Stimulated activated CD8-positive, alpha-beta memory T cell treated with anti-CD3 and anti-CD28 coated beads, Interleukin-15, amount 100 ng/mL, for 4 hours (primary cell): ENCODE results near the gene MIDN.

Experiments used
- DNase-seq, 2 donors: peaks; one replicate each; pipeline ENCODE4 v3.0.0-alpha.2; 2020; ENCODE audit warnings: low read depth in 2 of 2

Gene MIDN

DNA sequence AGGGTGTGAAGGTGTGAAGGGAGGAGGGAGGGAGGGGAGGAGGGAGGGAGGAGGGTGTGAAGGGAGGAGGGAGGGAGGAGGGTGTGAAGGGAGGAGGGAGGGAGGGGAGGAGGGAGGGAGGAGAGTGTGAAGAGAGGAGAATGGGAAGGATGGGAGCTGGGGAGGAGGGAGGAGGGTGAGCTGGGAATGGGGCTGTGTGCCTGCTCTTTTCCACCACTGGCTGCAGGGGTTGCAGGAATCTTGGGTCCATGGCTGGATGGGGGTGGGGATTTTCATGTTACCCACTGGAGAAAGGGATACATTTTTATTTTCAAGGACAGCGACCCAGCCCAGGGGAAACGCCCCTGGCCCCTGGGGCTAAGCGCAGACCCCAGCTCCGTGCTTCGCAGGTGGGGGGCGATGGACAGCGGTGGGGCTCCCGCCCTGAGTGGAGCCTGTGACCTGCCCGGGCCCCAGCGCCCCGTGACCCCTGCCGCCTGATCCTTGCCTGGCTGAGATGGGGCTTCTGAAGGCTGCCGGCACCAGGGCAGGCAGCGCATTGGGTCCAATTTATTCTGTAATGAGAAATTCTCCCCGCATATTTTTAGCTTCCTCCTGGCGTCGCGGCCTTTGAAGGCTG lies 34.3 kb downstream of the MIDN start:
- DNase-seq: no peak

GRCh38 chr19:1283207-1283916 lies 35.0 kb downstream of the MIDN start:
- DNase-seq: no peak

DNA sequence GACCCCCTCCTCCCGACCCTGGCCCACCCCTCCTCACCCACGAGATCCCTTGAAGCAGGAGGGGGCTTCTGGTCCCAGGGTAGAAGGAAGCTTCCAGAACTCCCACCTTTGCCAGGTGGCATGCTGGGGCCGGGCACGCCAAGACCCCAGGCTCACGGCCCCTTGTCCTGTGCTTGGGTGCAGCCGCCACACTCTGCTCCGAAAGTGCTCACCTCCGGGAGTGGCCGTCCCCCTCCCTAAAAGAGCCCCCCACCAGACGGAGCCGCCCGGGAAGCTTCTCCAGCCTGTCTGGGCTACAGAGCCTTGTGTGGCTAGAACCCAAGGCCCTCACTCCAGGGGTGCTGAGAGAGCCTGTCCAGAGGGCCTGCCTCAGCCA lies 35.5 kb downstream of the MIDN start:
- no peak for DNase-seq

- no peak for DNase-seq
Measured at GRCh38 chr19:1284293-1284978, 36.1 kb downstream of the MIDN start.

GRCh38 chr19:1284979-1285736 lies 36.8 kb downstream of the MIDN start:
- DNase-seq: no peak

- no peak for DNase-seq
Measured at GRCh38 chr19:1285737-1286360, 37.5 kb downstream of the MIDN start, which contains the start of gene EFNA2. Gene EFNA2, plus strand, starts transcription at chr19:1285873. Its CDS starts 296 bp downstream, at chr19:1286169.

DNA sequence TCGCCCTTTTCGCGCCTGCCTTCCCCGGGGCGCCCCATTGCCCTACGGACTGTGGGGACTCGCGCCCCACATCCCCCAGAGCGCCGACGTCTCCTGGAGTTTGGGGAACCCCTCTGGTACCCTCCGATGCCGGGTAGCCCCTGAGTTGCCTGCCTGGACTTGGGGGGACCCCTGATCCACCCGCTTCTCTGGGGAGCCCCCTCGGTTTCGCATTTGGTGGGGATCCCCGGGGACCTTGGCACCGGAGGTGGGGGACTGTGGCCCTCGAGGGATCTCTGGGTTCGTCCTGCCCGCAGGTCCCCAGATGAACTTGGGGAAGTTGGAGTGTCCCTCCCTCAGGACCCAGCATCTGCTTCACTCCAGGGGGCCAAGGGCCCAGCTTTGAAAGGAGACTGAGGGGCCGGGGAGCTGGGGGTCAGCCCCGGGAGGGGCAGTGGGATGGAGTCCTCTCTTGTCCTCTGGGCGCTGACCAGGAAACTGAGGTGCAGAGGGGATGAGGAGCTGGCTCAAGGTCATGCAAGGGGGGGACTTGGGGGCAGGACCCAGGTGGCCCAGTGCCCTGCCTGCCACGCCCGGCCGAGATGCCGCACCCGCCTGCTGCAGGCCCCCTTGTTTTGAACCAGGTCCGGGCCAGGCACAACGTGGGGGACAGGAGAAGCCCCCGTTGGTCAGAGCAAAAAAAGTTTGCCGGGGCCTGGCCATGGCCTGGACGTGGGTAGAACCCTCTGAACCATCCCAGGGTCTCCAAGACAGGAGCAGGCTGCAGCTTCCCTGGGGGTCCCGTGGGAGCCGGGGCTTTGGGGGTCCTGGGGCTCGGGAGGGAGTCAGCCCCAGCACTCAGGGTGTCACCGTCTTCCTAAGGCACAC lies 38.3 kb downstream of the MIDN start:
- no peak for DNase-seq

- DNase-seq: no peak
Measured at GRCh38 chr19:1287354-1288225, 39.2 kb downstream of the MIDN start.

DNA sequence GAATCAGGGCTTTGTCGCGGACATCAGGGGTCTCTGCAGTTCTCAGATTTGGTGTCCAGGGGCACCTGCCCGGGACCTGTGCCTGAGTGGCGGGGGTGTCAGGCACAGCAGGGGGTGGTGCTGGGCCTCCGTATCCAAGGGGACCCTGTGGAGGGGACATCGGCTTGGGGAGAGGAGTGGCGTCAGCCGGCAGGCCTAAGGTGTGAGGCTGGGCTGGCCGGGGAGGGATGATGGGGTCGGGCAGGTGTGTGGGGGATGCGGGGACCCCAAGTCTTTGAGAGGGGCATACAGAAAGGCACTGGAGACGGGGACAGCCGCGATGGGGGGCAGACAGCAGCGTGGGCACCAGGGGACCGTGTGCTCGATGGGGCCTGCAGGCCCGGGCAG lies 39.8 kb downstream of the MIDN start:
- no peak for DNase-seq

- DNase-seq: no peak
Measured at GRCh38 chr19:1288833-1289685, 40.7 kb downstream of the MIDN start.

DNA sequence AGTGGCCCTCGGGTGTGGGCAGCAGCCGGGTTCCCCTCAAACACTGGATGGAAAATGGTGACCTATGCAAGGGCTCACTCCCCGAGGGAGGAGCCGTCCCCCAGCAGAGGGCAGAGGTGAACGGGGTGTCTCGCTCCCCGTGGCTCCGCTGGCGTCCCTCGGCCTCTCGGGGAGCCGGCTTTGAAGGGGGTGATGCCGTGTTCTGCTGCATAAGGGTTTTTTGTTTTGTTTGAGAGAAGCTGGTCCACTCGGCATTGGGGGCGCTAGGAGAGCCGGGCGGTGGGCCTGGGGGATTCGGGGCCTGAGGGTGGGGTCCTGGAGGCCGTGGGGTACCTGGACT lies 41.3 kb downstream of the MIDN start:
- DNase-seq: no peak

DNA sequence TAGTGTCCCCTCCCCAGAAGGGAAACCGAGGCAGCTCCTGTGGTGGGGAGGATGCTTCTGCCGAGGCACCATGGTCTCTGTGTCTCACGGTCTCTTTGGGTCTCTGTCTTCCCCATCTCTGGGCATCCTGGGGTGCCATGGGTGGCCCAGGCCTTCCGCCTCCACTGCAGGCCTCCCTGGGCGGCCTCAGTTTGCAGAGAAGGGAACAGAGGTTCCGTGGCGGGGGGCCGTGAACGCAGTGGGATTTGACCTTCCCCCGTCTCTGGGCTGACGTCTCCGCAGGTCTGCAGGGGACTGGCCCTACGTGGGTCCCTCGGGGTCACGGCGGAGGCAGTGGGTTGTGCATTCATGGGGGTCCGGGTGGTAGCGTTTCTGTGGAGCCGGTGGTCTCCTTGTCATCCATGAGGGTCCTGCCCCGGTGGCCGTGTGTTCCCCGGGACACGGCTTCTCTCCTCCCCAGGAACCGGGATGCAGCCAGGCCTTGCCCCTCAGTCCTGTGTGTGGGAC lies 41.9 kb downstream of the MIDN start:
- no peak for DNase-seq

GRCh38 chr19:1290703-1291651 lies 42.6 kb downstream of the MIDN start:
- DNase-seq: no peak

DNA sequence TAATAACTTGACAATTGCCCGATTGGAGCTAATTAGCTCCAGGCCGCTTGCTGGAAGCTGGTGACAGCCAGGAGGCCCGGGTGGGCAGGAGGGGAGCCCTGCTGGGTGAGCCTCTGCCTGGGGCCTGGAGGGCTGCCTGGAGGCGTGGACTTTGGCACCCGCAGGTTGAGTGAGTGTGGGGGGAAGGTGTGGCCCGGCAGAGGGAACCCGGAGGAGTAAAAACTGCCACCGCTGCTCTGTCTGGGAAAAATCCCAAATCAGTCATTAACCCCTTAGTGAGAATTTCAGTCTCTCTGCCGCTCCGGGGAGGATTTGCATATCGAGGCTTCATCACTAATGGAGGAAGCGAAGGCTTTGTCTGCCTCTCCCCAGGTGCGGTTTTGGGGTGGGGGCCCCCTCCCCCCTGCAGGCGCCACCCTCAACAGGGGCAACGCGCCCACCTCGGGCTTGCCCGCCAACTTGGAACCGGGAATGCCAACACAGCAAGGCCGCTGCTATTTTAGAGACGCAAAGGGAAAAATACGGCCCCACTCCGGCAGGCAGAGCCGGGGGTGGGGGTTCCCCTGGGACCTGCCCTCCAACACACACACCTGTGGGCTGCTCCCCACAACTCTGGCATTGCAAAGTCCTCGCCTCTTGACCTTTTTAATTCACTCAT lies 43.5 kb downstream of the MIDN start:
- DNase-seq: no peak

DNA sequence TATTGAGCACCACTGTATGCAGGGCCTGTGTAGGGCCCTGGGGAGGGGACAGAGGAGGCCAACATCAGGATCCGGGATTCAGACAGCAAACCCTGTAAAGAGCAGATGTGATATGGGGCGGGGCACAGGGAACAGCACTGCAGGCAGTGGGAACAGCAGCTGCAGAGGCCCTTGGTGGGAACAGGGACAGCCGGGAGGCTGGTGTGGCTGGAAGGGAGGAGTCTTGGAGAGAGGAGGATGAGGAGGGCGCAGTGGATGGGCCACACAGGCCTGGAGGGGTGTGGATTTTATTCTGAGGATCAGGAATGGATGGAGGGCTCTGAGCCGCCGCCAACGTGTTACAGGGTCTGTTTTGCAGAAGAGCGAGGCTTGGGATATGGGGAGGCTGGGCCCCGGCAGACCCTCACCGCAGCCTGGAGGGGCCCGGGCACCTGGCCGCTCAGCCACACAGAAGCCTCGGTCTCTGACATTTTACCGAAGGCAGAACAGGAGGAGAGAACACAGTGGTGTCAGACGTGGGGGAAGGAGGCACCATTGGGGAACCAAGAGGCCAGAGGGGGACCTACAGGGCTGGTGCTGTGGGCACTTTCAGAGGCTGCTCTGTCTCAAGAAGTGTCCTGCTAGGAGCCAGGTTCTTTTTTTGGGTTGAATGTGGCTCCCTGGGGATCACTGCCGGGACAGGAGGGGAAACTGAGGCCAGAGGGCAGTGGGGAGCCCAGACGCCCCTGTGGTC lies 44.2 kb downstream of the MIDN start:
- no peak for DNase-seq

DNA sequence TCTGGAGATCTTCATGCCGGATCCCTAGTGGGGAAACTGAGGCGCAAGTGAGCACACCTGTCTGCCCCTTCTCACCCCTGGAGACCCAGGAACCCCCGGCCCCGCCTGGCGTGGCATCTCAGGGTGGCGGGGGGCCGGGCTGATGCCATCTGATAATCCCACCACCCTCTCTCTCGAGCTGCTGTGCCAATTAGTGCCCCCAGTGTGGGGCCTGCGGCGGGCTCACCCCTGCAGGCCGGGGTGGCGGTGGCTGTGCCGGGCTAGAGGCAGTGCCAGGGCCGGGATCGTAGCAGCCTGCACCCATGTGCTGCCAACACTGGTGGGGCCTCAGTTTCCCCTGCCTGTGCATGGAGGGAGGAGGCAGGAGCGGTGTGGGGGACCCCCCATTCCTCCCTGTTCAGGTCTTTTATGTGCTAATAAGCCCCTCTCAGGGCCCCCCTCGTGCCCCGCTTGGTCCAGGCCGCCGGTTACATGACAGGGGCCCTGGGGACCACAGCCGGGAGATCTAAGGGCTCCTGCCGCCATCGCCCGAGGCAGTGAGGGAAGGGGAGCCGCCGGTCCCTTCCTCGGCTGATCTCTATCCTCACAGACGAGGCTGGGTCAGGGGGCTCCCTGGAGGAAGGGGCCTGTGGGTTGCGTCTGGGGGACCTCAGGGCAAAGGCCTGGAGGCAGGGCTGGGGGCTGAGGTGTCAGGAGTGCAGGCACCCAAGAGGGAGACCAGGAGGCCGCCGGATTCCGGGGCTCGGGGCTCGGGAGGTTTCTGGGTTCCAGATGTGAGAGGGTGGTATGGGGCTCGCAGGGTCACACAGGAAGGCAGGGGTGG lies 45.6 kb downstream of the MIDN start:
- no peak for DNase-seq
